Uterus (tissue), 4 donors: ENCODE results near the gene TSPAN18. TPM values are rescaled to one million over a fixed set of nuclear protein-coding genes. Genes with fewer than 3 reads are reported as not detected.

ENCODE experiments used
- DNase-seq, 2 donors: peaks; one replicate each; pipeline ENCODE4 v3.0.0-alpha.2; 2019 to 2020
- H3K27ac ChIP-seq, 2 donors: fragments of 200-600 bp; sonication (generic); 1 replicate in 1 of 2; 2 replicates in 1 of 2; pipeline ENCODE4 v1.5.1; 2016 to 2018
- H3K27me3 ChIP-seq, 2 donors: fragments of 200-600 bp; sonication (generic); one replicate each; pipeline ENCODE4 v1.5.1; 2018 to 2019; ENCODE audit warnings: control low read depth in 1 of 2
- H3K36me3 ChIP-seq, 2 donors: fragments of 200-600 bp; sonication (generic); one replicate each; pipeline ENCODE4 v1.5.1; 2019; ENCODE audit warnings: control low read depth in 1 of 2
- H3K4me1 ChIP-seq, 2 donors: fragments of 200-600 bp; sonication (generic); one replicate each; pipeline ENCODE4 v1.5.1; 2018 to 2019; ENCODE audit warnings: control low read depth in 1 of 2
- H3K4me3 ChIP-seq, 2 donors: fragments of 200-600 bp; sonication (generic); 1 replicate in 1 of 2; 2 replicates in 1 of 2; pipeline ENCODE4 v1.5.1; 2018 to 2019; ENCODE audit warnings: mild to moderate bottlenecking in 1 of 2
- H3K9me3 ChIP-seq, 2 donors: fragments of 200-600 bp; sonication (generic); one replicate each; pipeline ENCODE4 v1.5.1; 2019; ENCODE audit warnings: control low read depth in 1 of 2
- POLR2A ChIP-seq, 2 donors: fragments of 450-650 bp; IDR thresholded peaks; one replicate each; pipeline ENCODE4 v1.6.1; 2016; ENCODE audit warnings: antibody characterized with exemption in 2 of 2, mild to moderate bottlenecking in 1 of 2, moderate library complexity in 1 of 2
- intact Hi-C: fragments of 100-400 bp; cut with DNase I; formaldehyde crosslinking; loops from one replicate; pipeline ENCODE4 v1.15.1; 2023; ENCODE audit warnings: low total_unique reads
- total RNA-seq, 4 donors: library from RNA; depleted of rRNA in 3 of 4; stranded (reverse); fragments of >200 nt in 3 of 4; gene quantifications; one replicate each; pipeline versions ENCODE4 v1.1.0 to v1.2.4, GENCODE V29; 2014 to 2023
- TF ChIP-seq, protein P1 (sequence below), 4 experiments: fragments of 200-600 bp in 2 of 4; fragments of 450-650 bp in 2 of 4; sonication (generic) in 2 of 4; IDR thresholded peaks; one replicate each; pipeline ENCODE4 v1.5.1; 2016 to 2019; ENCODE audit warnings: antibody characterized with exemption in 4 of 4, mild to moderate bottlenecking in 2 of 4, moderate library complexity in 1 of 4
- donor health status: DM: yes; HTN: yes; CAD: no.

TSPAN18 gene
- total RNA-seq, 4 donors from 2014 or later = 1.2 to 117 (median 20.1) TPM

GRCh38 chr11:44716256-44716655, 10.5 kb upstream of the TSPAN18 start:
- H3K4me1 ChIP-seq = no peaks in the 10 kb centered on the region
- no peaks in the 10 kb centered on the region for H3K36me3 ChIP-seq
- intact Hi-C loops = no loop called here
- DNase-seq = no peak
- TF ChIP-seq POLR2A (IDR thresholded peaks at IDR 0.05) = no peak
- TF ChIP-seq, protein P1, sequence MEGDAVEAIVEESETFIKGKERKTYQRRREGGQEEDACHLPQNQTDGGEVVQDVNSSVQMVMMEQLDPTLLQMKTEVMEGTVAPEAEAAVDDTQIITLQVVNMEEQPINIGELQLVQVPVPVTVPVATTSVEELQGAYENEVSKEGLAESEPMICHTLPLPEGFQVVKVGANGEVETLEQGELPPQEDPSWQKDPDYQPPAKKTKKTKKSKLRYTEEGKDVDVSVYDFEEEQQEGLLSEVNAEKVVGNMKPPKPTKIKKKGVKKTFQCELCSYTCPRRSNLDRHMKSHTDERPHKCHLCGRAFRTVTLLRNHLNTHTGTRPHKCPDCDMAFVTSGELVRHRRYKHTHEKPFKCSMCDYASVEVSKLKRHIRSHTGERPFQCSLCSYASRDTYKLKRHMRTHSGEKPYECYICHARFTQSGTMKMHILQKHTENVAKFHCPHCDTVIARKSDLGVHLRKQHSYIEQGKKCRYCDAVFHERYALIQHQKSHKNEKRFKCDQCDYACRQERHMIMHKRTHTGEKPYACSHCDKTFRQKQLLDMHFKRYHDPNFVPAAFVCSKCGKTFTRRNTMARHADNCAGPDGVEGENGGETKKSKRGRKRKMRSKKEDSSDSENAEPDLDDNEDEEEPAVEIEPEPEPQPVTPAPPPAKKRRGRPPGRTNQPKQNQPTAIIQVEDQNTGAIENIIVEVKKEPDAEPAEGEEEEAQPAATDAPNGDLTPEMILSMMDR (IDR thresholded peaks at IDR 0.05) = no peak
- H3K4me3 ChIP-seq = no peak overlapping the region
- no peaks in the 10 kb centered on the region for H3K27me3 ChIP-seq
- H3K27ac ChIP-seq = peak overlapping the region in 1 of 2 donors; percentile 72
- no peaks in the 10 kb centered on the region for H3K9me3 ChIP-seq

GRCh38 chr11:44718057-44718456, 8.7 kb upstream of the TSPAN18 start:
- DNase-seq = no peak
- TF ChIP-seq, protein P1 (IDR thresholded peaks at IDR 0.05) = no peak
- TF ChIP-seq POLR2A (IDR thresholded peaks at IDR 0.05) = no peak
- no peaks in the 10 kb centered on the region for H3K36me3 ChIP-seq
- no peaks in the 10 kb centered on the region for H3K27me3 ChIP-seq
- H3K27ac ChIP-seq = peak overlapping the region in 1 of 2 donors; percentile 72
- no peak overlapping the region for H3K4me3 ChIP-seq
- intact Hi-C loops = no loop called here
- H3K4me1 ChIP-seq = no peaks in the 10 kb centered on the region
- no peaks in the 10 kb centered on the region for H3K9me3 ChIP-seq

DNA sequence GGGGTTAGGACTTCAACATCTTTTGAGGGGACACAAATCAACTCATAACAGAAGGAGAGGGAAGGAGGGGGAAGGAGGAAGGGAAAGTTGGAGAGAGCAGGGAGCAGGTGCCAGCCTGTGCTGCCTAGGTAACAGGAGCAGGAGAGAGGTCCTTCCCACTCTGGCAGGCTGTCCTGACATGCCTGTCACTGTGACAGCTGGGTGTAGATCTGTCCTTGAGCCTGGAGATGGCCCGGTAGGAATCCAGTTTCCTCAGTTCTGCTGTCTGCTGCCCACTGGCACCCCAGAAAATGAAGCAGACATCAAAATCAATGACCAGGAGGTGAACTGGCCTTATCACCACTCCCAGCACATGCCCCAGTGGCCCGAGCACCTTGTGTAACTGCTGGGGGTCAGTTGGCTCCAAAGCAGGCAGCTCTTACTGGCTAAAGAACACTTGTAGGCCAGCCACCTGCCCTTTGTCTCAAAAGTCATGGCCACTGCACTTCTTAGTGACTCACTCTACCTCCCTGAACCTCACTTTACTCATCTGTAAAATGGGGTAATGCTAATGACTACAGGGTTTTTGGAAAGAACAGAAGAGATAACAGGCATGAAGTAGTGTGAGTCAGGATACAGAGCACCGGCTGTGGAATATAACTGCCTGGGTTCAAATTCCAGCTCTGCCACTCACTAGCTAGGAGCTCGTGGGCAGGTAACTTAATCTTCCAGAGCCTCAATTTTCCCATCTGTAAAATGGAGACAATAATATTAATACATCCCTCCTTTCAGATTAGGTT, 8.0 kb upstream of the TSPAN18 start:
- H3K27ac ChIP-seq = peak overlapping the region in 1 of 2 donors; percentile 72
- no peak overlapping the region for H3K4me3 ChIP-seq
- intact Hi-C loops = no loop called here
- TF ChIP-seq, protein P1 (IDR thresholded peaks at IDR 0.05) = no peak
- no peak for TF ChIP-seq POLR2A (IDR thresholded peaks at IDR 0.05)
- no peaks in the 10 kb centered on the region for H3K27me3 ChIP-seq
- no peaks in the 10 kb centered on the region for H3K9me3 ChIP-seq
- DNase-seq = no peak
- H3K36me3 ChIP-seq = no peaks in the 10 kb centered on the region
- no peaks in the 10 kb centered on the region for H3K4me1 ChIP-seq

DNA sequence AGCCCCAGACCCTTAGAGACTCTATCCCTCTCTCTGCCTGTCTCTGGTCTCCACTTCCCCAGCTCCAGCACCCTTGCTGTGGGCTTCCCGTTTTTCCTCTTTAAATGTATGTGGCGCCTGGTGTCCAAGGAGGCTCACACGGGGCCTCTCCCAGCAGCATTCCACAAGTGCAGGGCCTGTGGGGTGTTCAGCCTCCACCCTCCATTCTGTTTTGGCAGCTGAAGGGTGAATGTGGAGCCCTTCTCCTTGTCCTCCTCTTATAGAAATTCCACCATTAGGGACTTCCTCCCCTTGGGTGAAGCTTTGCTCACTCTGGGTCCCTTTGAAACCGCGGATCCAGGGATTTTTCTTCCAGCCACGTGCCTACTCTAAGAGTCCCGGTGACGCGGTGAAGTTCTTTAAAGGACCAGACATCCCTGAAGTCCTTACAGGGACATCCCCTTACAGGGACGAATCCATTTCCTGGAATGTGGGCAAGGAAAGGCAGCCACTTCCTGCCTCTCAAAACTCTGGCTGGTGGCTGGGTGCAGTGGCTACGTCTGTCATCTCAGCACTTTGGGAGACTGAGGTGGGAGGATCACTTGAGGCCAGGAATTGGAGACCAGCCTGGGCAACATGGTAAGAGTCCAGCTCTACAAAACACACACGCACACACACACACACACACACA, 1.6 kb upstream of the TSPAN18 start:
- DNase-seq = no peak
- Histone ChIP-seq H3K4me3 (no peak overlapping the region), H3K27ac (peak overlapping the region in 1 of 2 donors; percentile 14), H3K36me3 (no peaks in the 10 kb centered on the region), H3K4me1 (no peaks in the 10 kb centered on the region), H3K27me3 (no peaks in the 10 kb centered on the region), H3K9me3 (no peaks in the 10 kb centered on the region)
- TF ChIP-seq, protein P1 (IDR thresholded peaks at IDR 0.05) = no peak
- no peak for TF ChIP-seq POLR2A (IDR thresholded peaks at IDR 0.05)
- intact Hi-C loops = loop anchor here (5.0 kb wide), 1 partner anchor 167 kb away; no protein-coding TSS in a partner anchor

- H3K27ac ChIP-seq = peak overlapping the region; percentile 73 to 80
- TF ChIP-seq, protein P1 (IDR thresholded peaks at IDR 0.05) = no peak
- TF ChIP-seq POLR2A (IDR thresholded peaks at IDR 0.05) = no peak
- H3K36me3 ChIP-seq = no peaks in the 10 kb centered on the region
- DNase-seq = no peak
- intact Hi-C loops = loop anchor here (5.0 kb wide), 1 partner anchor 166 kb away; no protein-coding TSS in a partner anchor
- no peak overlapping the region for H3K4me3 ChIP-seq
- no peaks in the 10 kb centered on the region for H3K4me1 ChIP-seq
- no peaks in the 10 kb centered on the region for H3K27me3 ChIP-seq
- H3K9me3 ChIP-seq = no peaks in the 10 kb centered on the region
Measured at GRCh38 chr11:44725757-44726282, 942 bp upstream of the TSPAN18 start.
